Endodermal cell (in vitro differentiated cells): ENCODE results near the gene RAN. TPM values are rescaled to one million over a fixed set of nuclear protein-coding genes. Genes with fewer than 3 reads are reported as not detected.
A peak's percentile ranks its signal among the peaks of the same experiment; 100 is the strongest.

Experiments
- DNase-seq: peaks from one replicate; pipeline ENCODE4 v3.0.0-alpha.2; 2017
- H3K27ac ChIP-seq: 2 replicates; pipeline ENCODE4 v1.5.1; 2013; ENCODE audit warnings: mild to moderate bottlenecking, low read depth, low read length, moderate library complexity
- H3K27me3 ChIP-seq: 2 replicates; pipeline ENCODE4 v1.6.1; 2013; ENCODE audit warnings: mild to moderate bottlenecking, low read length, moderate library complexity; ENCODE audit not compliant: insufficient read depth, control insufficient read depth, poor library complexity, severe bottlenecking
- H3K36me3 ChIP-seq: 2 replicates; pipeline ENCODE4 v1.7.0; 2013; ENCODE audit warnings: mild to moderate bottlenecking, low read length, moderate library complexity; ENCODE audit not compliant: control insufficient read depth, insufficient read depth
- H3K4me1 ChIP-seq: one replicate; pipeline ENCODE4 v1.7.0; 2013; ENCODE audit warnings: low read length; ENCODE audit not compliant: control insufficient read depth, insufficient read depth
- H3K4me3 ChIP-seq: 2 replicates; pipeline ENCODE4 v1.5.1; 2013; ENCODE audit warnings: mild to moderate bottlenecking, low read length, moderate library complexity
- H3K9ac ChIP-seq: 2 replicates; pipeline ENCODE4 v1.6.1; 2013; ENCODE audit warnings: mild to moderate bottlenecking, low read length, moderate library complexity; ENCODE audit not compliant: poor library complexity, severe bottlenecking; ENCODE audit errors: extremely low read depth
- H3K9me3 ChIP-seq: 2 replicates; pipeline ENCODE4 v1.6.1; 2013; ENCODE audit warnings: mild to moderate bottlenecking, low read length, moderate library complexity; ENCODE audit not compliant: control insufficient read depth
- H3K27ac Mint-ChIP-seq: 2 replicates; pipeline ENCODE4 v1.8.0; 2020; ENCODE audit warnings: mixed read lengths
- H3K27me3 Mint-ChIP-seq: 2 replicates; pipeline ENCODE4 v1.8.0; 2021; ENCODE audit warnings: mild to moderate bottlenecking, mixed read lengths; ENCODE audit not compliant: insufficient read depth
- H3K36me3 Mint-ChIP-seq: 2 replicates; pipeline ENCODE4 v1.8.0; 2020; ENCODE audit warnings: low read depth, mixed read lengths
- H3K4me1 Mint-ChIP-seq: 2 replicates; pipeline ENCODE4 v1.8.0; 2020; ENCODE audit warnings: mixed read lengths
- H3K4me3 Mint-ChIP-seq: 2 replicates; pipeline ENCODE4 v1.8.0; 2020; ENCODE audit warnings: mild to moderate bottlenecking, moderate library complexity, mixed read lengths
- H3K9me3 Mint-ChIP-seq: 2 replicates; pipeline ENCODE4 v1.8.0; 2020; ENCODE audit warnings: mild to moderate bottlenecking, mixed read lengths
- CTCF ChIP-seq: fragments of 200-600 bp; sonication (generic); conservative IDR thresholded peaks from 2 replicates; pipeline ENCODE4 v1.5.0; 2021; ENCODE audit warnings: antibody characterized with exemption, mild to moderate bottlenecking
- WGBS, 2 experiments: methylation state at CpG; one replicate each; pipeline versions ENCODE4 v1.1.5 to v1.1.7; 2013; ENCODE audit warnings: missing lambda C conversion rate in 2 of 2, mixed read lengths in 1 of 2; ENCODE audit not compliant: insufficient coverage in 1 of 2, insufficient read length in 1 of 2; 5-methylcytosine and 5-hydroxymethylcytosine counted together
- total RNA-seq, 2 donors: library from RNA; stranded (reverse); fragmentation: NEBNext Ultra II Directional in 1 of 2; extraction: Animal tissue kit (Norgen Biotek cat#: 25700) in 1 of 2; gene quantifications; 2 replicates in 1 of 2; 3 replicates in 1 of 2; pipeline ENCODE4 v1.2.1, GENCODE V29; 2021

The RAN gene
- total RNA-seq, 2 donors from 2014 or later, result 1,323 to 1,383 TPM

- peaks cover 4% of the 10 kb centered on the region for H3K27me3 Mint-ChIP-seq
- H3K4me1 Mint-ChIP-seq, result peaks cover 9% of the 10 kb centered on the region
- Histone ChIP-seq H3K36me3 (no peaks in the 10 kb centered on the region), H3K27ac (peak overlapping the region; percentile 36), H3K9ac (peak overlapping the region; percentile 42), H3K27me3 (no peaks in the 10 kb centered on the region), H3K4me3 (no peak overlapping the region), H3K4me1 (no peaks in the 10 kb centered on the region), H3K9me3 (peaks cover 3% of the 10 kb centered on the region)
- WGBS, 2 experiments, result 72 to 83% methylated on average over 2 to 6 of the region's 7 CpGs
- peak overlapping the region; percentile 3 for H3K4me3 Mint-ChIP-seq
- H3K27ac Mint-ChIP-seq, result peak overlapping the region; percentile 93
- no peak for TF ChIP-seq CTCF
- H3K9me3 Mint-ChIP-seq, result no peaks in the 10 kb centered on the region
- H3K36me3 Mint-ChIP-seq, result no peaks in the 10 kb centered on the region
- peak; percentile 87 for DNase-seq
These were observed 22.1 kb upstream of the RAN start for GRCh38 chr12:130849561-130850417.

GRCh38 chr12:130850418-130851021 is 21.3 kb upstream of the RAN start:
- no peak overlapping the region for H3K27ac ChIP-seq
- H3K27ac Mint-ChIP-seq, result peak overlapping the region; percentile 93

GRCh38 chr12:130856088-130856487 is 15.8 kb upstream of the RAN start:
- no peak for TF ChIP-seq CTCF
- H3K4me3 ChIP-seq, result no peak overlapping the region
- no peak overlapping the region for H3K27ac ChIP-seq
- no peaks in the 10 kb centered on the region for H3K36me3 ChIP-seq
- Mint-ChIP-seq H3K27me3 (peaks cover 2% of the 10 kb centered on the region), H3K36me3 (no peaks in the 10 kb centered on the region), H3K4me3 (no peak overlapping the region), H3K9me3 (peaks cover 13% of the 10 kb centered on the region), H3K4me1 (no peaks in the 10 kb centered on the region), H3K27ac (no peak overlapping the region)
- peaks cover 13% of the 10 kb centered on the region for H3K9me3 ChIP-seq
- H3K9ac ChIP-seq, result no peak overlapping the region
- DNase-seq, result no peak
- 91% methylated on average over 3 of the region's 4 CpGs; no CpG with 5 or more reads in 1 of the 2 experiments for WGBS, 2 experiments
- no peaks in the 10 kb centered on the region for H3K4me1 ChIP-seq
- H3K27me3 ChIP-seq, result no peaks in the 10 kb centered on the region

More at GRCh38 chr12:130850418-130851021, 21.3 kb upstream of the RAN start:
- H3K9ac ChIP-seq, result no peak overlapping the region
- H3K9me3 Mint-ChIP-seq, result peaks cover 2% of the 10 kb centered on the region
- peaks cover 4% of the 10 kb centered on the region for H3K27me3 Mint-ChIP-seq
- H3K36me3 Mint-ChIP-seq, result no peaks in the 10 kb centered on the region
- no peak for TF ChIP-seq CTCF
- peaks cover 3% of the 10 kb centered on the region for H3K9me3 ChIP-seq
- H3K4me1 Mint-ChIP-seq, result peaks cover 9% of the 10 kb centered on the region
- H3K4me3 Mint-ChIP-seq, result peak overlapping the region; percentile 3
- no peak overlapping the region for H3K4me3 ChIP-seq
- 93 to 96% methylated on average over 11 to 12 of the region's 12 CpGs for WGBS, 2 experiments
- DNase-seq, result peak; percentile 59
- H3K36me3 ChIP-seq, result no peaks in the 10 kb centered on the region
- H3K27me3 ChIP-seq, result no peaks in the 10 kb centered on the region
- no peaks in the 10 kb centered on the region for H3K4me1 ChIP-seq
